Medulla oblongata (tissue), 1 donor: ENCODE measurements around the gene TRAPPC10.
A peak's percentile ranks its signal among the peaks of the same experiment; 100 is the strongest.

Experiments
- DNase-seq: peaks from one replicate; pipeline ENCODE4 v3.0.0-alpha.2; 2015; ENCODE audit errors: extremely low spot score

The TRAPPC10 gene

DNA sequence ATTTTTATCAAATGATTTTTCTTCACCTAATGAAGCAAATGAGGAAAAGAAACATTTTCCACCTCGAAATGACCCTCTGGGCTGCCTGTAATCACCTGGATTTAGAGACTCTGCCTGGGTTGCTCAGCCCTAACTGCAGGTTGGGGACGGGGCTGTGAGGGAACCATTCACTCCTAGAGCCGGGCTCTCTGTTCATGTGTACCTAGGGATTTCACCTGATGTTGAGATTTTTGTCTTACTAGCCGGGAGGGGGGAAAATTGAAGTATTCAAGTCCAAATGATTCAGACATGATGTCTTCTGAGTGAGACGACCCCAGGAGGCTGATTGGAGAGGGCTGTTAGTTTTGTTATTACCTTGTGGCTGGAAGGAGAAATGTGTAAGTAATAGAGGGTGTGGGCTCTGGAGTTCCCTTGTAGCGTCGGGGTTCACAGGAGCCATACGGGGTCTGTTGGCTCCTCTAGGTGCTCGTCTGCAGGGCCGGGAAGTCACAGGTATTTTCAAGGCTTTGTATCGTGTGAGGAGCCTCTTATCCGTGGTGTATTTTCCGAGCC is 52.8 kb downstream of the TRAPPC10 start:
- DNase-seq: no peak

DNA sequence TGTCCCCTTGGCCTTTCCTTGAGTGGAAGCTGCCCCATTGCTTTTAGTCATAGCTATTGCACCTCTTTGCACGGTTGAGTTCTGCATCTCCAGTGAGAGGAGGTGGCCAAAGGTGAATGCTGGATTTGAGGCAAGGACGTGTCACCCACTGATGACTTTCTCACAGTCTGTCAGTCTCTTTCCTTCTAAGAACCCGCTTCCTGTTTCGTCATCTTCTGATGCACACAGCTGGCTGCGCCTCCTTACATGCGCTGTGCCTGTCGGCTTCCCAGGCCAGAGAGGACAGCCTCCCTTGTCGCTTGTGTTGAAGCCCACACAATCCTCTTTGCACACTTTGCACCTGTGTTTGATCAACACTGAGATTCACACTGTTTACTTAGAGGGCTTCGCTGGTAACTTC is 53.3 kb downstream of the TRAPPC10 start:
- DNase-seq: no peak

DNA sequence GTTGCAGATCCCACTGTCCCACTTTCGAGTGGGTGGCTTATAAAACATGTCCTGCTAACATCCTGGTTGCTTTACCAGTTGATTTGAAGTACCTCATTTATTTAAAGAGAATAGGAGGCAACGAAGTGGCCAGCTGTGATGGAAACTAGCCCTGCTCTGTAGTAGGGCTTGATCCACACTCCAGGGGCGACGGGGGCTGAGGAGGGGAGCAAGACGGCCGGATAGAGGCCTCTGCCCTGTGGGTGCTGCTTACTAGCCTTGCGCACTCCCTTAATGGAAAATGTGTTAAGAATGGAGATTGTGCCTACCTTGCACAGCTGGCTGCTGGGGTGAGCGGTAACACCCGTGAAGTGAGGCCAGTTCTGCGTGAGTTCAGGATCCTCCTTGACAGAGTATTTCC is 54.0 kb downstream of the TRAPPC10 start:
- no peak for DNase-seq

DNA sequence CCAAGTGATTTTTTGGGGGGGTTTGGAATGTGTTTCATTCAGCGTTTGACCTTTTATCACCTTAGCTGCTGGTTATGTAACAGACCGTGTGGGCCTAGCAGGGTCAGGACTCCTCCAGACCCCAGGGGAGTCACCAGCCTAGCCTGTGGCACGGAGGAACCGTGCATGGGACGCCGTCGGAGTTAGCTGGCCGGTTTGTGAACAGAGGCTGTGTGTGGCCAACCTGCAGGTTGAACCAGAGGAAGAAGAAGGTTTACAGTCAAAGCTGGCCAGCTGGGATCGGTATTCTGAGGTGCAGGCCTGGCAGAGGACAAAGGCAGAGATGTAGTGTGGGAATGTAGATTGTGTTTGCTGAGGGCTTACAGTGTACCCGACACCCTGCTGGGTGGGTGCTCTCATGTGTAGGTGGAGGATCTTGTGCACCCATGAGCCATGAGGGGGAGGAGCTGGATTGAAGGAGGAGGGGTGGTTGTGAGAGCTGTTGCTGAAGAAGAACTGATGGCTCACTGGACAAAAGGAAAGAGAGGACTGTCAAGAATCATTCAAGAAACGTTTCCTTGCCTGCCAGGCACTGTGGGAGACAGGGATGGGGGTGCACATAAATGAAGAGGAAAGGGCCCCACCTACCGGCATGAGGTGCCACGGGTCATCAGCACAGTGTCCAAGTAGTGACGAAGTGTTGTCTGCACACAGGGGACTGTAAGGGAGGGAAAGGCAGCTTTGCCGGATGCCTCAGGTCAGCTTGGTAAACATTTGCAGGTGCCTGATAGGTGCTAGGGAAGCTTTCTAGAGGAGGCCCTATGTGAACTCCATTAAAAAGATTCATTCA is 55.1 kb downstream of the TRAPPC10 start:
- DNase-seq: no peak

DNA sequence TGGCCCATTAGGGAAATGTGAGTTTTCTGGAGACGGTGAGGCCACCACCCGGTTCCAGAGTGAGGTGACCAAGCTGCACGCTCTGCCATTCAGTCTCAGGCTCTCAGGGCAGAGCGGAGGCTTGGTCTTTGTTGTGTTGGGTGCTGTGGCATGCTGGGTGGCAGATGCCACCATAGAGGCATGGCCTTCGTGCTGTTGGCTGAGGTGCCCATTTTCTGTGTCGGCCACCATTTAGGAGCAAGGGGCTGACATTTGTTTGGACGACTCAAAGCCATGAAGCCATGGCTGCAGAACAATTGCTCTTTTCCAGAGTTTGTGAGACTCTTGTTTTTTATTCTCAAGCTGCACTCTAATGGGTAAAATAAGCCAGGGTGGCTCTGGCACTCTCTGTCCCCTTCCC is 58.3 kb downstream of the TRAPPC10 start:
- DNase-seq: no peak

DNA sequence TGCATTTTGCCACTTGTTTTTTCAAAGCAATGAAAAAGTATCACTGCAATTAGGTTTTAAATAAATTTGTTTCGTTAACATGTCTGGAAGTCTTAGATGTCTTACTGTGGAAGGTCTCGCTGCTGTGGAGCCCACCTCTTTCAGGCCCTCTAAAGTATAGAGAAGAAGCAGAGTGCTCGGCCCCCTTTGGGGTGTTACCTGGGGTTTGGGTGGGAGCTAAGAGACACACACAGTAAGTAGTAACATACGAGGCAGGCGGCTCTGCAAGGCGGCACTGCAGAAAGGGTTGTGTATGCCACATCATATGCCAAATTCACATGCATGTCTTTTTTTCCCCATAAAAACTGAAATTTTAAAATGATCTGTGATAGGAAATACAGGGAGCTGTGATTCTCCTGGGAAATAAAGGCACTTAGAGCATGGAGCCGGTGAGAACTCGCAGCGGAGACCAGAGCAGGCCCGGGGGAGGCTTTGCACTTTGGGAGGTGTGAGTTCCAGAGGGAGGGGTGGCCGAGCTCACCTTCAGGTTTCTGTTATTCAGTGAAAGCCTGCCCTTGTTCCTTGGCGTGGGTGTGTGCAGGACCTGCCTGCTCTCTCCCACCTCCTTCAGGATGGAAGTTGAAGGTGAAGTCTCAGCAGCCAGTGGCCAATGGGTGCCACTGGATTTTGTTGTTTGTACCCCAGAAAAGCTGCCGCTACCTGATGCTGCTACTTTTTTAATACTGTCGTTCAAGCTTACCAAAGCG is 59.4 kb downstream of the TRAPPC10 start:
- DNase-seq: no peak

DNA sequence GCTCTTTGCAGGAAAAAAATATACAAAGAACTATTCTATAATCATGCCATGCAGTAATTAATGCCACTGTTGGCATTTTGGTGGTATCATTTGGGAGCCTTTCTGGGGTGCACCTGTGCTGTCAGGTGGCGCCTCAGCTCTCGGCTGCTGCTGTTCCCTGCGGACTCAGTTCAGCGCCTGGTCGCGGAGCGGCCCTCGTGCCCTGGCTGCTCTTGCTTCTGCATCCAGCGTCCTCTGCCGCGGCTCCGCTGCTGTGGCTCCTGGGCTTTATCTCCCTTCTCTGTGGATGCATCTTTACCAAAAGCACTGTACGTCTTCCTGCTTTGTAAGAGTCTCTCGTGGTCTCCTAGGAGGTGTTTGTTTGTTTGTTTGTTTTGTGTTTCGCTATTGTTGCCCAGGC is 60.0 kb downstream of the TRAPPC10 start:
- DNase-seq: no peak

DNA sequence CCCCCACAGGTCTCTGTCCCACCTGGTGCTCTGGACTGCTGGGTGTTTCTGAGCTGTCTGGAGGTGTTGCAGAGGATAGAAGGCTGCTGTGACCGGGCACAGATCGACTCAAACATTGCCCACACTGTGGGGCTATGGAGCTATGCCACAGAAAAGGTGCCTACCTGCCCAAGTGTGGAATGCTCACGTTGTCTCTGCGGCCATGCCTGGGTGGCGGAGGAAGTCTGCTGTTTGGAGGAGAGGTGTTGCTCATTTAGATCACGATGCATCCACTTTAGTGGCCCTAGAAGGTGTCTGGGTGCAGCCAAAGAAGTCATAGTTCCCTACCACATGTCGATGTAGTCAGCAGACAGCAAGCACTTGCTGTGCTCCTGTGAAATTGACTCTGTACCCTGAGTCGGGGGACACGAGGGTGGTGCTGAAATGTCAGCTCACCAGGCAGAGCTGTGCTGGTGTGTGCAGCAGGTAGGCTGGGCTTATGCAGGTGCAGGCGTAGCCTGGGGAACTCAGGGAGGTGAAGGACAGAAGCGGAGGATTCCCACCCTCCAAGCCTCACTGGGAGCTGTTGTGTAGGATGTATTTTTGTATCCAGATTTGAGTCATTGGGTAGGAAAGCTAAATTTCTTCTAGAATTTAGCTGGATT is 62.3 kb downstream of the TRAPPC10 start:
- DNase-seq: no peak

DNA sequence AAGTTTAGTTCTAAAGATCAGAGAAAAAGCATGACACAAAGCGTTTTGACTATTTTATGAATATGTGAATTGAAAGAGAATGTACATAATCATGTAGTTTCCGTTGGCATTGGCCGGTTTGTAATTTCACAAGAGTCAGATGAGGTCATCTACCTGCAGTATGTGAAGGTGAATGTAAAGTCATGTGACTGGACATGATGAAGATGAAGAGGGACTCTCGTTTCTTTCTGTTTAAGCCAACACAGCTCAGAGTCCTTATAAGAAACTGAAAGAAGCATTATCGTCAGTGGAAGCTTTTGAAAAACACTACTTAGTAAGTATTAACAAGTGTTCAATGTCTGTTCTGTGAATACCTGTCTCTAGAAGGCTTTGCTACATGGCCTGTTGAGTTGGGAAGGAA is 64.2 kb downstream of the TRAPPC10 start:
- DNase-seq: no peak

DNA sequence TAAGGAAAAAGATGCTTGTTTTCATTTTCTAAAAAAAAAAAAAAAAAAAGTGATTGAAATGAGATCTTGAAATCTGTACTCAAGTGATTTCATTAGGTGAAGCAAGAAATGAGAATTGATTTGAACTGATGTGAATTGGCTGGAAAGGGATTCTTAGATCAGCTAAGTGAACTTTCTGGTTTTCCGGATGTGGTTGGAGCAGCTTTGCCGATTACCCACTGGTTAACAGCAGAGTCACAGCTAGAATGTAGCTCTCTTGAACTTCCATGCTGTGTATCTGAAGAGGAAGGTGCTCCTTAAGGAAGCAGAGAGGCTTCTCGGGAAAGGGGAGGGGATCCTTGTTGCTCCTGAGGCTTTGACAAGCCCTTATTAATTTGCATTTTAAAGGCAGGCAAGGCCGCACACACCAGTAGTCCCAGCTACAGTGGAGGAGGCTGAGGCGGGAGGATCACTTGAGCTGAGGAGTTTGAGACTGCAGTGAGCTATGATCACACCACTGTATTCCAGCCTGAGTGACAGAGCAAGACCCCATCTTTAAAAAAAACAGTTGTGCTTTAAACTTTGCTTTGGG is 66.4 kb downstream of the TRAPPC10 start:
- DNase-seq: no peak

DNA sequence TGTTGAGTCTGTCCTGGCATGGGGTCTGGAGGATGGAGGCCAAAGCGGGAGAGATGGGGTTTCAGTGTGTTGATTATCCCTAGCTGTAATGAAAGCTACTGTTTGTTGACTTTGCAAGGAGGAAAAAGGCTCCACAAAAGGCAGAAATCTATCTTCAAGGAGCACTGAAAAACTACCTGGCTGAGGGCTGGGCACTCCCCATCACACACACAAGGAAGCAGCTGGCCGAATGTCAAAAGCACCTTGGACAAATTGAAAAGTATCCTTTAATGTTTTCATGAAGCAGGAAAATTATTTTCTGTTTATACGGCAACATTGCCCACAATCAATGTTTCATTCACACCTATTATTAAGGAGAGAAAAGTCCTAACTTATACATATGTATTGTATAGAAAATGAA is 67.3 kb downstream of the TRAPPC10 start:
- DNase-seq: no peak

DNA sequence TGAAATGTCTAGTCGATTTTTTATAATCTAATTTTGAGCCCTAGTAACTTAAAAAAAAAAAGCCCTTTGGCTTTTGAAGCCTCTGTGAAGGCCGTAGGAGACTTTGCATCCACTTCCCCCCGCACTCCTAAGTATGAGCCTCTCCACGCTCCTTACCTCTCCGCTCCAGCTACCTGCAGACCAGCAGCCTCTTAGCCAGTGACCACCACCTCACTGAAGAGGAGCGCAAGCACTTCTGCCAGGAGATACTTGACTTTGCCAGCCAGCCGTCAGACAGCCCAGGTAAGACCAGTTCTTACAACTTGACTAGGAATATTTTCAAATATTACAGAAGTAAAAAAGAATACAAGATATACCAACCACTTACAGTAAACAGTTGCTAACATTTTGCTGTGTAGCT is 67.7 kb downstream of the TRAPPC10 start:
- DNase-seq: no peak

DNA sequence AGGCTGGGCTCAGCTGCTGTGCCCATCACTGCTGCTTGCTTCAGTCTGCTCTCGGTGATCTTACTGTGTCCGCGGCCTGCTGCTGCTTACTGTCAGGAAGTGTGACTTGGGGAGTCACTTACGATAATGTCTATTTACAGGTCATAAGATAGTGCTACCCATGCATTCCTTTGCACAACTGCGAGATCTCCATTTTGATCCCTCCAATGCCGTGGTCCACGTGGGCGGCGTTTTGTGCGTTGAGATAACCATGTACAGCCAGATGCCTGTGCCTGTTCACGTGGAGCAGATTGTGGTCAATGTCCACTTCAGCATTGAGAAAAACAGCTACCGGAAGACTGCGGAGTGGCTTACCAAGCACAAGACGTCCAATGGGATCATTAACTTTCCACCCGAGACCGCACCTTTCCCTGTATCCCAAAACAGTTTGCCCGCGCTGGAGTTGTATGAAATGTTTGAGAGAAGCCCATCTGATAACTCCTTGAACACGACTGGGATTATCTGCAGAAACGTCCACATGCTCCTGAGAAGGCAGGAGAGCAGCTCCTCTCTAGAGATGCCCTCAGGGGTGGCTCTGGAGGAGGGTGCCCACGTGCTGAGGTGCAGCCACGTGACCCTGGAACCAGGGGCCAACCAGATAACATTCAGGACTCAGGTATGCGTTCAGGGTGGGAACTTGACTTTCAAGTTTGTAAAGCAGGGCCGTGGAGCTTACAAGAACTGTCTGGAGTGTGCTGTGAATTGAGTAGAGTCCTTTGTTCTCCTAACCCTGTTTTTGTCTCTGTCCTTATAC is 70.7 kb downstream of the TRAPPC10 start:
- DNase-seq: no peak

DNA sequence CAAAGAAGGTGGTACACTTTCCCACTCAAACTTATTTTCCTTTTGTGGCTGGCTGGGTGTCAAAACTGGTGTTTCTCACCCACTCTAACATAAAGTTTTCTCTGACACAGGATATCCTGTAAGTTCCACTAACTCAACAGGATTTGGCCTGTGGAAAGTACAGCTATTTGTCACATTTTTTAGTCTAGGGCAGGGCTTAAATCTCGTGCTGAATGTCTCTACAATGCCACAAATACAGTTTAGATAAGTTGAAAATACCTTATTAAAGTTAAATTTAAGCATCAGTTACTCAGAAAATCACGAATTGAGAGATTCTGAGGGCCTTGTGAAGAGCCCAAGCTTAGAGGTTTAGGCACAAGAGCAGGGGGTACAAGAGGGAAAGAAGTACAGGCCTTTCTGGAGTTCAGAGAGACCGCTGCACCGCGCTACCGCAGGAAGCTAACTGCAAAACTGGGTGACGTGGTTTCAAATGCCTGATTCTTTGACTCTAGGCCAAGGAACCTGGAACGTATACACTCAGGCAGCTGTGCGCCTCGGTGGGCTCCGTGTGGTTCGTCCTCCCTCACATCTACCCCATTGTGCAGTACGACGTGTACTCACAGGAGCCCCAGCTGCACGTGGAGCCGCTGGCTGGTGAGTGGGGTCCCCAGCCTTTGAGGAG is 71.7 kb downstream of the TRAPPC10 start:
- DNase-seq: no peak

DNA sequence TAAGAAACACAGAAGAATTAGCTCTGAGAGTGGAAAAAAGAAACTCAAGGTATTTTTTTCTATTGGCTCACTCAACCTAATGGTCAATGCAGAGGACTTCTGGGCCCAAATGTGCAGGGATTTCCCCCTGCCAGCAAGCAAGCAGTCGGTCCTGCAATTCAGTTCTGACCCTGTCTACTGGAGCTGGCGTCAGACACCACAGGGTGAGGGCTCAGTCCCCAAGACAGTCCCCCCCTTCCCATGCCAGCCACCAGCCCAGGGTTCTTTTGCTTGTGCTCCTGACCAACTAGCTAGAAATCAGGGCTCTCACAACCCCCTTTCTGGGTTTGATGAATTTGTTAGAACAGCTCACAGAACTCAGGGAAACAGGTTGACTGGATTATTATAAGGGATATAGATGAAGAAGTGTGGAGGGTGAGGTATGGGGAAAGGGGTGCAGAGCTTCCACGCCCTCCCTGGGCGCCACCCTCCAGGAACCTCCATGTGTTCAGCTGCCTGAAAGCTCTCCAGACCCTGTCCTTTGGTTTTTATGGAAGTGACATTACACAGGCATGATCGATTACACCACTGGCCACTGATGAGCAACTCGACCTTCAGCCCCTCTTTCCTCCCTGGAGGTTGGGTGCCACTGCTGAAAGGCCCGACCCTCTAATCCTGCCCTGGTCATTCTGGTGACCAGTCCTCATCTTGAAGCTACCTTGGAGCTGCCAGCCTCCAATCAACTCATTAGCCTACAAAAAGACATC is 72.6 kb downstream of the TRAPPC10 start:
- no peak for DNase-seq

DNA sequence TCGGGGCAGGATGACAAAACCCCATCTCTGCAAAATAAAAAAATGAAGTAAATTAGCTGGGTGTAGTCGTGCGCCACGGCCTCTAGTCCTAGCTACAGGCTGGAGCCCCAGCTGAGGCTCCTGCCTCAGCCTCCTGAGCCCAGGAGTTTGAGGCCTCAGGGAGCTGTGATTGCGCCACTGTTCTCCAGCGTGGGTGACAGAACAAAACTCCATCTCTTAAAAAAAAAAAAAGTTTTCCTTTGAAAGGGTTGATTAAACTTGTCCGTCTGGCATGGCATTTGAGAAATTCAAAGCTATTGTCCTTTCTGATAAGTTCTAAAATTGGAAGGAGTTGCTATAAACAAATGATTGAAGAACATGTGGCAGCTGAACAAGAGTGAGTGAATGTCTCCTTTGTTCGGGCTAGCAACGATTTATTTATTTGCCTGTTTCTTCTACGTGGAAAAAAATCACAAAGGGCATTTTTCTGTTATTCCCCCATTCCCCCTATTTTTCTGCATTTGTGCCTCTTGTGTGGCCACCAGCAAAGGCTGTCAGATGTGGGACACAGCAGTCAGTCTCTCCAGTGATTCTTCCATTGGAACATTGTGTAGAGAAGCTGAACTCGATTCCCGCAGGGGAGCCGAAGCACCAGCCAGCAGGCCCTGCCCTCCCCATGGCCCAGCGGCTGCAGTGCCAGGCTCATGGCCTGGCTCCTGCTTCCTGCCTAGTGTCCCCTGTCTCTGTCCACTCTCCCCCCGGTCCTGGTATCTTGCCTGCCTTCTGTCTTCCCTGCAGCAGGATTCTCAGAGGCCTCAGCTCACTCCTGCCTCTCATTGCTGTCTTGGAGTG is 73.6 kb downstream of the TRAPPC10 start:
- peak; percentile 86 for DNase-seq

DNA sequence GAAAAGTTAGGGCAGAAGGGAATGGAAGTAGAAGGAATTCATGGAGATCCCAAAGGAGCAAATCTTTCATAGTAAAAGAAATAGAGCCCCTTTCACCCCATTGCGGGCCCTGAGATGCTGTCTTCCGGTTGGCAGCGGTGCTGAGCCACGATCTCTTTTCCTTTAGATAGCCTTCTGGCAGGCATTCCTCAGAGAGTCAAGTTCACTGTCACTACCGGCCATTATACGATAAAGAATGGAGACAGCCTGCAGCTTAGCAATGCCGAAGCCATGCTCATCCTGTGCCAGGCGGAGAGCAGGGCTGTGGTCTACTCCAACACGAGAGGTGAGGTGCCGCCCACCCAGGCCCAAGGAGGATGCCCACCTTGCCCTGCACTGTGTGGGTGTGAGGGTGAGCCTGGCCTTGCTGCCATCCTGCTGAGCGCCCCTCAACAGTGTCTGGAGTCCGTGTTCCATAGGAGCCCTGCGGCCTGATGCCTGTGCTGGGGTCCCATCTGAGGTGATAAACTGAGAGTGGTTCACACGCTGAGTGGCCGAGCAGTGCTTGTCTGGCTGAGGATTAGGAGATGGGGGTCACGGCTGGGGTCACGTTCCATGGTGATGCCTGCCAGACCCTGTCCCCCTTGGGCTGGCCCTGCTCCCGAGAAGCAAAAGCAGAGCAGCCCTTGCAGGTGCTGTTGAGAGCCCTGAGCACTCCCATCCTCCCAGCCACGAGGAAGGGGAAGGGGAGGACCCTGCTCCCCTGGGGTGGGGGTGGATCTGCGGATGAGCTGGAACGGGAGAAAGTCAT is 74.7 kb downstream of the TRAPPC10 start:
- DNase-seq: no peak
